ENCODE results near the gene POU2AF1.

Gene POU2AF1

DNA sequence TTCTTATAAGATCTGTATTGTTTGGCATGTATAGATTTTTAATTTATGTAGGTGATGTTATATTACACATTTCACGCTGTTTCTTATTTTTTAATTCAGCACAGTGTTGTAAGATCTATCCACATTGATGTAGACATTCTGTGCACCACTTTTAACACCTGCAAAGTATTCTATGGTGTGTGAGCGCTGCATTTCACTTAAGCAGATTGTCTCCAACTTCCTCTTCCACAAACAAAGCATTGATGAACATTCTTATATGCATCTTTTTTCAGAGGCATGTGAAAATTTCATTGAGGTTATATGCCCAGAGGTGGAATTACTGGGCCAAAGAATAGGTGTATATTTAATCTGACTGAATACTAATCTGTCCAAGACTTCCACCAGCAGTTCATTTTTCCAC lies 3.4 kb upstream of the POU2AF1 start:
- Histone ChIP-seq H3K36me3 (ENCODE audit: insufficient read depth, low read length) (no peaks in the 10 kb centered on the region), H3K4me1 (ENCODE audit: control insufficient read depth, insufficient read depth, low read length) (no peaks in the 10 kb centered on the region)

DNA sequence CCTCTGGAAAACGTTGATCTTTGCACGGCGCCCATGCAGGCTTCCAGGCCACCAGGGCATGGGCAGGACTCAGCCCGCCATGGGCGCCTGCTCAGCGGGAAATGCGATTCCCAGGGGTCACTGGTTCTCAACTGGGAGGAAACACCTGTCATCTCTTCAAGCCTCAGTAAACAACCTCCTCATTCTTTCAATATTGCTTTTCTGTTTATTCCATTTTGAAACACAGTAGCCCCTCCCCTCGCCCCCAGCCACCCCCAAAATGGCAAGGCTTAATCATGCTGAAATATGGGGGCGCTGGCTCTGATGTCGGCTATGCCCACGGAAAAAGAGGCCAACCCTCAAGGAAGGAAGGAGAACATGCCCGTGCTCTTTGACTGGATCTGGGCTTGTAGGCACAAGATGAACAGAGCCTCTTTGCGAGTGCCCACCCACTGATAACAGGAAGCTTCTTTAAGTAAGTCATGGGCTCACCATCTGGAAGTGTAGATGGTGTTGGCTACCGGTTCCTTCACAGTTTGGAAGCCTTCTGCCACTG lies 594 bp upstream of the POU2AF1 start:
- no peak overlapping the region for H3K9ac ChIP-seq (ENCODE audit: low read depth, low read length)
- H3K9me3 ChIP-seq (replicated peaks; ENCODE audit: low read length) = no peaks in the 10 kb centered on the region
- peaks cover 21% of the 10 kb centered on the region for H3K27me3 ChIP-seq (ENCODE audit: control insufficient read depth, insufficient read depth, low read length)
- no peak overlapping the region for H3K4me3 ChIP-seq (ENCODE audit: low read length)
- H3K36me3 ChIP-seq (ENCODE audit: insufficient read depth, low read length) = no peaks in the 10 kb centered on the region
- no peak overlapping the region for H3K4me2 ChIP-seq (ENCODE audit: low read length)
- H3K4me1 ChIP-seq (ENCODE audit: control insufficient read depth, insufficient read depth, low read length) = no peaks in the 10 kb centered on the region

More for the DNA sequence above, 3.4 kb upstream of the POU2AF1 start:
- Histone ChIP-seq H3K9ac (ENCODE audit: low read depth, low read length) (no peak overlapping the region), H3K4me3 (ENCODE audit: low read length) (no peak overlapping the region), H3K9me3 (replicated peaks; ENCODE audit: low read length) (no peaks in the 10 kb centered on the region), H3K27me3 (ENCODE audit: control insufficient read depth, insufficient read depth, low read length) (peaks cover 12% of the 10 kb centered on the region), H3K4me2 (ENCODE audit: low read length) (no peak overlapping the region)

DNA sequence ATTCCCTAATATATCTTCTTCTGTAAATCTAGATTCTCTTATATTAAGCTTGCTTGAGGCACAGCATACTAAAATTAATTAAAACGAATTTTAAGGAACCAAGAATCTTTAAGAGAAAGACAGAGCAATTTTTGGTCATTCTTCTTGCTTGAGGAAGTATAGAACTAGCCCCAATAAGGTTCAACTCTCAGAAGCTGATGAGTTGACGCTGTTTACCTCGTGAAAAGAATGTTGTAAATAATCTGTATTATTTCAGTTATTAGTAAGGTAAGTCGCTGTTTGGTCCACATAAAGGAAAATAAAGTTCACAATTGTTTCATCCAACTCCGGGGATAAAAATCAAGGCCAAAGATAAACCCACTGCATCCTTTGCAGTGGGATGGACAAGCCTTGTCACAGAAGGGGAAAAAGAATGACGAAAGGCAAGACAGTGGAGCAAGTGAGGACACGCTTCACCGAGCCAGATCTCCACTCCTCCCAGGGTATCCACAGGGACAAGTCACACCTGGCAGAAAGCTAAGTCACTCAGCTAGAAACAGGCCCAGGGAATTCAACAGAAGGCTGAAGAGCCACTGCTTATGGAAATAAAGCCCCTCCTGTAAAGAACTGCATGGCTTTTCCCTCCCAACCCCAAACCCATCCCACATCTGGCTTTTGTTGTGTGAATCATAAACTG lies 752 bp downstream of the POU2AF1 start:
- H3K27me3 ChIP-seq (ENCODE audit: control insufficient read depth, insufficient read depth, low read length) = peaks cover 27% of the 10 kb centered on the region
- no peak overlapping the region for H3K9ac ChIP-seq (ENCODE audit: low read depth, low read length)
- H3K9me3 ChIP-seq (replicated peaks; ENCODE audit: low read length) = no peaks in the 10 kb centered on the region
- no peak overlapping the region for H3K4me3 ChIP-seq (ENCODE audit: low read length)
- H3K4me2 ChIP-seq (ENCODE audit: low read length) = no peak overlapping the region
- no peaks in the 10 kb centered on the region for H3K36me3 ChIP-seq (ENCODE audit: insufficient read depth, low read length)
- no peaks in the 10 kb centered on the region for H3K4me1 ChIP-seq (ENCODE audit: control insufficient read depth, insufficient read depth, low read length)

DNA sequence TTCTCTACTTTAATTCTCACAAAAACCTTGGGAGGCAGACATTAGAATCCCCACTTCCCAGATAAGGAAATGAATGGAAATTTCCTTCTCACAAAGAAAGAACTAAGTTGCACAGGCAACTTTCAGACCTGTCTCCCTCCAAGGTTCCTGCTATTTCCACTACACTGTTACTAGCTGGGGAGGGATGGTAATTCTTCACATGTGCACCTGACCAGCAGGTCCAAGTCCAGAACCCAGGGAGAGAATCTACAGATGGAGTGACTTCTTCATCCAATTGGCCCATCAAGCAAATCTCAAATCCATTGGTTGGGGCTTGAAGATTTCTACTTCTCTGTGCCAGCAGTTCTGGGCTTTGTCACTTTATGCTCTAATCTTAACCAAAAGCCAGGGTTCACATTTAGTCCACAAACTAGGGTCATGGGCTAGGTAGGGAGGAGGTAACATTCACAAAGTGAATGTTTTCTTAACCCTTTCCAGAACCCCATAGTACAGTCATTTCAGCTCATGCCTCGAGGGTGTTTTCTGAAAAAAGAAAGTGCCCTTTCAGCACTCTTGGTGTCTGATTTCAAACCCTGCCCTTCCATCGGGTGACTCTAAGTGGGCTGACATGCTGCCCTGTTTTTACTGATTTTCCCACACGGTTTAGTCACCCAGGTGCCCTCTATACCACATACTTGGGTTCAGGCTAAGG lies 2.7 kb downstream of the POU2AF1 start:
- Histone ChIP-seq H3K4me1 (ENCODE audit: control insufficient read depth, insufficient read depth, low read length) (no peaks in the 10 kb centered on the region), H3K4me2 (ENCODE audit: low read length) (no peak overlapping the region), H3K9ac (ENCODE audit: low read depth, low read length) (no peak overlapping the region), H3K9me3 (replicated peaks; ENCODE audit: low read length) (no peaks in the 10 kb centered on the region), H3K4me3 (ENCODE audit: low read length) (no peak overlapping the region), H3K27me3 (ENCODE audit: control insufficient read depth, insufficient read depth, low read length) (peaks cover 46% of the 10 kb centered on the region), H3K36me3 (ENCODE audit: insufficient read depth, low read length) (no peaks in the 10 kb centered on the region)

DNA sequence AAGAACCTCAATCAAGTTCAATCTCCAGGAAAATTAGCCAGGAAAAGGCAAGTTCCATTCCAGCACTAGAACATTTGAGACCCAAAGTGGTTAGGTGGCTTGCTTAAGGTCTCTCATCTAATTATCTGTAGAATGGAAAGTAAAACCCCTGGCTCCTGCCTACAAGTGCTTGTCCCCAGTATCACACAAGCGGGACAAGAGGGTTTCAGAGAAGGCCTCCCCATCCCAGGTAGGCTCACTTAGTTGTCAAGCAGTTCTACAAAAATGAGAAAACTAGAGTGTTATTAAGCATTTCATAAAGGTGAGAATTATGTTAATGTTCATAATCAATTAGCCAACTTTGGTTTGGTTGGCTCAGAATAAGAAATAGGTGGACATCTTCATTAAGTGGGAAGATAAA lies 5.5 kb downstream of the POU2AF1 start:
- Histone ChIP-seq H3K27me3 (ENCODE audit: control insufficient read depth, insufficient read depth, low read length) (peaks cover 57% of the 10 kb centered on the region), H3K9me3 (replicated peaks; ENCODE audit: low read length) (no peaks in the 10 kb centered on the region), H3K36me3 (ENCODE audit: insufficient read depth, low read length) (no peaks in the 10 kb centered on the region), H3K4me3 (ENCODE audit: low read length) (no peak overlapping the region), H3K4me1 (ENCODE audit: control insufficient read depth, insufficient read depth, low read length) (no peaks in the 10 kb centered on the region), H3K9ac (ENCODE audit: low read depth, low read length) (no peak overlapping the region), H3K4me2 (ENCODE audit: low read length) (no peak overlapping the region)

DNA sequence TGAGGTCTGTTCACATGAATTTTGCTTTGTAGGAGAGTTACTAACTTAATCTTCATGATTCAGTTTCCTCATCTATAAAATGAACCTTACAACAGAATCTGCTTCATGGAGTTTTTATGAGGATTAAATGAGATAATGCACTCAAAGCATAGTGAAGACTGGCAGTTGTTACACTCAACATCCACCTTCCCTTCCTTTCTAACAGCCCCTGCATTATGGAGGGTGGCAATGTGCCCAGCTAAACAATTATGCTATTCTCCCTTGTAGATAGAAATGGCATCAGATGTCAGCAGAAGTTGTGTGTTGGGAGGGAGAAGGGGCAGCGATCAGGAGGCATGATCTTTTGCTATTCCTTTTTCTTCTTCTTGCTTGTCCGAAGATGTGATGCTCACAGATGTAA lies 6.5 kb downstream of the POU2AF1 start:
- Histone ChIP-seq H3K4me1 (ENCODE audit: control insufficient read depth, insufficient read depth, low read length) (no peaks in the 10 kb centered on the region), H3K36me3 (ENCODE audit: insufficient read depth, low read length) (no peaks in the 10 kb centered on the region), H3K4me2 (ENCODE audit: low read length) (no peak overlapping the region), H3K9ac (ENCODE audit: low read depth, low read length) (no peak overlapping the region), H3K9me3 (replicated peaks; ENCODE audit: low read length) (no peaks in the 10 kb centered on the region), H3K27me3 (ENCODE audit: control insufficient read depth, insufficient read depth, low read length) (peaks cover 47% of the 10 kb centered on the region), H3K4me3 (ENCODE audit: low read length) (no peak overlapping the region)

DNA sequence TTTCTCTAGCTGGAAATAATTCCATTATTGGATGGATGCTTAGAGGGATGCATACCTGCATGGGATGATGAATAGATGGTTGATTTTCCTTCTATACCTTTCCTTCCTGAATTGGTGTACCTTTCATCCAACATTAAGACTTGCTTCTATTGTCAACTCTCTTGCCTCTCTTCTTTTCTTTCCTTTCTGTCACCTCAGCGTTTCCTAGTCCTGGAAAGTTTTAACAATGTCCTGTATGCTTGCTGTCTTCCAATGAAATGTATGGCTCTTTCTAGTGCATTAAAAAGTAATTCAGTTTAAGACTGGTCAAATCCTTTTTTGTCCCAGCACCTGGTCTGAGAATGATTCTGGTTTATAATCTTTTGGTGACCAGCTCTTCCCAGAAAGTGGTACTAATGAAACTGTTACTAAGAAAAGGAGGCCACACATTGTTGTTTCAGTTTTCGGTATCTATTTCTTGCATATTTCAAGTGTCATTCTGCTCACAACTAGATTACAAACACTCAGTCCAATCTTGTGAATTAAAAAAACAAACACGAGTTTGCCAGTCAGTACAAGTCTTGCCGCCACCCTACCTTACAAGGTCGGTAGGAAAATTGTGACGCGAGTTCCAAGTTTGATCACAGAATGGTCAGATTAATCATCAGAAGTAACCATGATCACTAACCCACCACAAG lies 8.0 kb downstream of the POU2AF1 start:
- H3K36me3 ChIP-seq (ENCODE audit: insufficient read depth, low read length) = no peaks in the 10 kb centered on the region
- H3K4me3 ChIP-seq (ENCODE audit: low read length) = no peak overlapping the region
- no peak overlapping the region for H3K4me2 ChIP-seq (ENCODE audit: low read length)
- no peak overlapping the region for H3K9ac ChIP-seq (ENCODE audit: low read depth, low read length)
- no peaks in the 10 kb centered on the region for H3K4me1 ChIP-seq (ENCODE audit: control insufficient read depth, insufficient read depth, low read length)
- H3K9me3 ChIP-seq (replicated peaks; ENCODE audit: low read length) = no peaks in the 10 kb centered on the region
- peaks cover 42% of the 10 kb centered on the region for H3K27me3 ChIP-seq (ENCODE audit: control insufficient read depth, insufficient read depth, low read length)

DNA sequence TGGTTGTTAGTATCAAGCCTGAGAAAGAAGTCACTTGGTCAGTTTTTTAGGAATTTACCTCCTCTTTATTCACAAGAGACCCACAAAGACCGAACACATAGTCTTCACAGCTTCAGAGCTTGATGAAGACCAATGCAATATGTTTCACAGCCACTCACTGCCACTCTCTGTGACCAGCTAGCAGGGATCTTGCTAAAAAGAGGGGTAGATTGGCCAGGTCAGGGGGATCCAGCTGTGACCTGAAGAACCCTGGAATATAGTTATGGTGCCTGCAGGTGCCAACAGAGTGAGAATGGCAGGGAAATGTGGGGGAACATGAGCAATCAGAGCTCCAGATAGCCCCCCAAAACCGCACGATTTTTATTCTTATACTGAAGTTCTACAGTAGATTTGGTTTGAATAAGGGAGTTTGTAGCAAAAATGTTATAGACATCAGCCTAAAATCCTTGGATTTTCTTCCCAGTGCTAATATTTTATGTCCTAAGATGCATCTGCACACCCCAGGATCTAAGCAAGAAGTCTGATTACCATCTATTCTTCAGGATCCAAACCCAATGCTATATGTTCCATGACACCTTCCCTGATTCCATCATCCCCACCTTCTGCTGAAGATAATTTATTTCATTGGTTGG lies 8.7 kb downstream of the POU2AF1 start:
- H3K9me3 ChIP-seq (replicated peaks; ENCODE audit: low read length) = no peaks in the 10 kb centered on the region

DNA sequence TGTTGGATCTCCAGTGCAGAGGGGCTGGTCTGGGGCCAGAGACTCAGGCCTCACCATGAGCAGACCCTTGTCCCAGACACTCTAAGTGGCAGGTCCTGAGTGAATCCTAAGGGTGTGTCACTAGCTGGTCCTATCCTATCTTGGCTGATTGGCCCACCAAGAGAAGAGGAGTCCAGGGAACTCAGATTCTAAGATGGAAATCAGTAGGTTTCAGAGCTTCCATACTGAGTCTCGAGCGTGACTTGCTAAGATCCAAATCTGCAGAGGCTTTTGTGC lies 10.9 kb downstream of the POU2AF1 start:
- Histone ChIP-seq H3K4me1 (ENCODE audit: control insufficient read depth, insufficient read depth, low read length) (no peaks in the 10 kb centered on the region), H3K4me3 (ENCODE audit: low read length) (no peak overlapping the region), H3K9ac (ENCODE audit: low read depth, low read length) (no peak overlapping the region), H3K9me3 (replicated peaks; ENCODE audit: low read length) (no peaks in the 10 kb centered on the region), H3K4me2 (ENCODE audit: low read length) (no peak overlapping the region), H3K27me3 (ENCODE audit: control insufficient read depth, insufficient read depth, low read length) (peaks cover 52% of the 10 kb centered on the region), H3K36me3 (ENCODE audit: insufficient read depth, low read length) (no peaks in the 10 kb centered on the region)

More for the DNA sequence above, 8.7 kb downstream of the POU2AF1 start:
- no peak overlapping the region for H3K4me2 ChIP-seq (ENCODE audit: low read length)
- no peaks in the 10 kb centered on the region for H3K36me3 ChIP-seq (ENCODE audit: insufficient read depth, low read length)
- H3K4me3 ChIP-seq (ENCODE audit: low read length) = no peak overlapping the region
- no peaks in the 10 kb centered on the region for H3K4me1 ChIP-seq (ENCODE audit: control insufficient read depth, insufficient read depth, low read length)
- no peak overlapping the region for H3K9ac ChIP-seq (ENCODE audit: low read depth, low read length)
- H3K27me3 ChIP-seq (ENCODE audit: control insufficient read depth, insufficient read depth, low read length) = peaks cover 47% of the 10 kb centered on the region

DNA sequence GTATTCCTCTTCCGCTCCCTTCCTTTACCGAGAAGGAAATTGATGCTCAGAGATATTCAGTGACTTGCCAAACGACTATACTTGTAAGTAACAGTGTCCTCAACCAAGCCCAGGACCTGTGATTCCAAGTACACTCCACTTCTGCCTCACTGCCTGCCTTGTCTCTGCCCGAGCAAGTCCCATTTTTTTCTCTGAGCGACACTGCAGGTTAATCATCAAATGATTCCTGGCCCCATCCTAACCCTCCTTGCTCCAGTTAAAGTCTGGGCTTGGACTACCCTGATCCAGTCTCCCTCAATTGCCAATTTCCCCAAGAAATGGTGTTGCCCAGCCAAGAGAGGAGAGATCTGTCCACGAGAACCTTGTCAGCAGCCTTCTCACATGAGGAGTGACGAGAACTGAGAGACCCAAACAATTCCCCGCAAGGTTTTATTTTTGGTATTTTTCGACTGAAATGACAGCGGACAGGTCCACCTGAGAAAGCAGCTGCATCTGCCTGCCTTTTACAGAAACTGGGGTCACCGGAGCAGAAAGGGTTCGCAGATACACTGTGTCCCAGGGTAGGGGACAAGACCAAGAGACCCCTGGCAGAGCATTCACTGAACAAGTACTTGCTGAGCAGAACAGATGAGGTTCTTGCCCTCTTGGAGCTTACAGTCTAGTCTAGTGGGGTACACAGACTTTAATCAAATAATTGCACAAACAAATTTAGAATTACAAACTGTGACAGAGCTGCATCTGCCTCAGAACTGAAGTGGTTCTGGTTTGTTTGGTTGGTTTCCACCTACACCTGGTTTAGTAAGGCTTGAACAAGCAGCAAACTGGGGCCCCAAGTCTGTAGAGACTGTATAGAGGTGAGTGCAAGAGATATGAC lies 11.4 kb downstream of the POU2AF1 start:
- peaks cover 48% of the 10 kb centered on the region for H3K27me3 ChIP-seq (ENCODE audit: control insufficient read depth, insufficient read depth, low read length)
- H3K36me3 ChIP-seq (ENCODE audit: insufficient read depth, low read length) = no peaks in the 10 kb centered on the region
- no peaks in the 10 kb centered on the region for H3K4me1 ChIP-seq (ENCODE audit: control insufficient read depth, insufficient read depth, low read length)
- no peak overlapping the region for H3K9ac ChIP-seq (ENCODE audit: low read depth, low read length)
- no peak overlapping the region for H3K4me3 ChIP-seq (ENCODE audit: low read length)
- no peak overlapping the region for H3K4me2 ChIP-seq (ENCODE audit: low read length)
- H3K9me3 ChIP-seq (replicated peaks; ENCODE audit: low read length) = no peaks in the 10 kb centered on the region
